ENCODE data around the gene NF1. TPM values are rescaled to one million over a fixed set of nuclear protein-coding genes. Genes with fewer than 3 reads are reported as not detected.

Gene NF1
- total RNA-seq, 1 donor from 2014 or later: 82.5 TPM

Small RNA genes within 50 kb of the gene (microRNA-seq; reads per million reads assigned to microRNA genes)
- gene MIR4733 (ENCODE audit: borderline number of aligned reads, unreplicated experiment): not detected

Other genes starting within 250 kb of the NF1 start
- gene TEFM, start 188.7 kb upstream of the NF1 start, total RNA-seq: 17.3 and 17.7 TPM in 2 replicates
- gene ADAP2, start 173.0 kb upstream of the NF1 start, total RNA-seq: 1.2 and 2.3 TPM in 2 replicates
- gene RNF135, start 123.9 kb upstream of the NF1 start, total RNA-seq: 5.6 and 6.9 TPM in 2 replicates
- gene OMG, start 202.3 kb downstream of the NF1 start, total RNA-seq: not detected in 2 replicates
- not detected in 2 replicates for gene EVI2B, start 219.1 kb downstream of the NF1 start, total RNA-seq
- gene EVI2A, start 226.6 kb downstream of the NF1 start, total RNA-seq: not detected in 2 replicates

Data from progenitor cell of endocrine pancreas (in vitro differentiated cells).